GM13977 (cell line): ENCODE data around the gene GNAS-AS1.

Experiments used
- DNase-seq: peaks from one replicate; pipeline ENCODE4 v3.0.0; 2012; ENCODE audit warnings: low spot score
- CTCF ChIP-seq: IDR thresholded peaks from 2 replicates; pipeline ENCODE4 v1.5.1; 2012; ENCODE audit warnings: mild to moderate bottlenecking, control low read depth; ENCODE audit not compliant: insufficient read depth; ENCODE audit errors: extremely low read depth, missing control alignments
- in situ Hi-C: fragments of 300-500 bp; cut with MboI; formaldehyde crosslinking; loops from one replicate; pipeline ENCODE4 v1.12.0; 2022; ENCODE audit warnings: low sequenced_read_pairs, low pct_unique_long_range_greater_than_20kb, mixed read lengths, inconsistent platforms; ENCODE audit not compliant: unreplicated experiment

The GNAS-AS1 gene

GRCh38 chr20:58840816-58841538, 9.7 kb downstream of the GNAS-AS1 start:
- in situ Hi-C loops, result loop anchor here (25.0 kb wide), 2 partner anchors 354 to 604 kb away; partner anchors contain the start of gene ANKRD60
- no peak for DNase-seq
- no peak for TF ChIP-seq CTCF

GRCh38 chr20:58839991-58840747, 10.5 kb downstream of the GNAS-AS1 start:
- no peak for DNase-seq
- TF ChIP-seq CTCF, result no peak
- in situ Hi-C loops, result loop anchor here (25.0 kb wide), 2 partner anchors 353 to 603 kb away; partner anchors contain the start of gene ANKRD60

GRCh38 chr20:58839474-58839874, 11.2 kb downstream of the GNAS-AS1 start:
- peak; percentile 51 for TF ChIP-seq CTCF
- DNase-seq, result peak; percentile 67
- in situ Hi-C loops, result loop anchor here (25.0 kb wide), 2 partner anchors 352 to 602 kb away; partner anchors contain the start of gene ANKRD60

GRCh38 chr20:58838174-58838573, 12.5 kb downstream of the GNAS-AS1 start:
- TF ChIP-seq CTCF, result no peak
- in situ Hi-C loops, result loop anchor here (25.0 kb wide), 2 partner anchors 351 to 601 kb away; partner anchors contain the start of gene ANKRD60
- no peak for DNase-seq

GRCh38 chr20:58837717-58838116, 13.0 kb downstream of the GNAS-AS1 start:
- in situ Hi-C loops, result loop anchor here (25.0 kb wide), 2 partner anchors 350 to 600 kb away; partner anchors contain the start of gene ANKRD60
- no peak for DNase-seq
- TF ChIP-seq CTCF, result no peak

- no peak for DNase-seq
- in situ Hi-C loops, result loop anchor here (25.0 kb wide), 2 partner anchors 349 to 599 kb away; partner anchors contain the start of gene ANKRD60
- TF ChIP-seq CTCF, result no peak
Measured at GRCh38 chr20:58836616-58837204, 14.0 kb downstream of the GNAS-AS1 start.
